Uterus (tissue), 2 donors: Measurements from ENCODE around the gene CCDC174.

Experiments
- POLR2A ChIP-seq, 2 donors: fragments of 450-650 bp; IDR thresholded peaks; one replicate each; pipeline ENCODE4 v1.6.1; 2016; ENCODE audit warnings: antibody characterized with exemption in 2 of 2, mild to moderate bottlenecking in 1 of 2, moderate library complexity in 1 of 2
- TF ChIP-seq, protein P1 (sequence below), 4 experiments: fragments of 200-600 bp in 2 of 4; fragments of 450-650 bp in 2 of 4; sonication (generic) in 2 of 4; IDR thresholded peaks; one replicate each; pipeline ENCODE4 v1.5.1; 2016 to 2019; ENCODE audit warnings: antibody characterized with exemption in 4 of 4, mild to moderate bottlenecking in 2 of 4, moderate library complexity in 1 of 4

DNA sequence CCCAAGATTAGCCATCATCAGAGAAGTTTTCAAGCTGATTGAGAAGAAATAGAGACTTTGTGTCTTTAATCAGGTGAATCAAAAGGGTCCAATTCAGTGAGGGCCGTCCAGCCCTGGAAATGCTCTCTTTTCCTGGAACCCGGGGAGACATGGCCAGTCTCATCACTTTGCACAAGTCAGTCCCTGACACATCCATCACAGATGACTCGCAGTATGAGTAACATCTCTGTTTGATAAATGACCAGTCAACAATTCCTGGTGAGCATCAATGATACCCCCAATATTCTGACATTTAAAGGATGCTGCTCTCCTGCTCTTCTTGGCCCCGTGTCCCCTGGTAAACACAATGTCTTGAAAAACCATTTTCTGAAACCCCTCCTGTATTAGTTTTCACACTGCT is 50.1 kb downstream of the CCDC174 start:
- TF ChIP-seq, protein P1, sequence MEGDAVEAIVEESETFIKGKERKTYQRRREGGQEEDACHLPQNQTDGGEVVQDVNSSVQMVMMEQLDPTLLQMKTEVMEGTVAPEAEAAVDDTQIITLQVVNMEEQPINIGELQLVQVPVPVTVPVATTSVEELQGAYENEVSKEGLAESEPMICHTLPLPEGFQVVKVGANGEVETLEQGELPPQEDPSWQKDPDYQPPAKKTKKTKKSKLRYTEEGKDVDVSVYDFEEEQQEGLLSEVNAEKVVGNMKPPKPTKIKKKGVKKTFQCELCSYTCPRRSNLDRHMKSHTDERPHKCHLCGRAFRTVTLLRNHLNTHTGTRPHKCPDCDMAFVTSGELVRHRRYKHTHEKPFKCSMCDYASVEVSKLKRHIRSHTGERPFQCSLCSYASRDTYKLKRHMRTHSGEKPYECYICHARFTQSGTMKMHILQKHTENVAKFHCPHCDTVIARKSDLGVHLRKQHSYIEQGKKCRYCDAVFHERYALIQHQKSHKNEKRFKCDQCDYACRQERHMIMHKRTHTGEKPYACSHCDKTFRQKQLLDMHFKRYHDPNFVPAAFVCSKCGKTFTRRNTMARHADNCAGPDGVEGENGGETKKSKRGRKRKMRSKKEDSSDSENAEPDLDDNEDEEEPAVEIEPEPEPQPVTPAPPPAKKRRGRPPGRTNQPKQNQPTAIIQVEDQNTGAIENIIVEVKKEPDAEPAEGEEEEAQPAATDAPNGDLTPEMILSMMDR (IDR thresholded peaks at IDR 0.05): no peak
- TF ChIP-seq POLR2A (IDR thresholded peaks at IDR 0.05): no peak
